ENCODE data around the gene PPIG. TPM values are rescaled to one million over a fixed set of nuclear protein-coding genes. Genes with fewer than 3 reads are reported as not detected.
"Not testable (repeated sequence)": the region's sequence is repeated elsewhere in the genome, so short reads cannot be mapped to it uniquely, and the experiment has no call there.

PPIG gene
- total RNA-seq, 1 donor from 2014 or later = 54.9 TPM

DNA sequence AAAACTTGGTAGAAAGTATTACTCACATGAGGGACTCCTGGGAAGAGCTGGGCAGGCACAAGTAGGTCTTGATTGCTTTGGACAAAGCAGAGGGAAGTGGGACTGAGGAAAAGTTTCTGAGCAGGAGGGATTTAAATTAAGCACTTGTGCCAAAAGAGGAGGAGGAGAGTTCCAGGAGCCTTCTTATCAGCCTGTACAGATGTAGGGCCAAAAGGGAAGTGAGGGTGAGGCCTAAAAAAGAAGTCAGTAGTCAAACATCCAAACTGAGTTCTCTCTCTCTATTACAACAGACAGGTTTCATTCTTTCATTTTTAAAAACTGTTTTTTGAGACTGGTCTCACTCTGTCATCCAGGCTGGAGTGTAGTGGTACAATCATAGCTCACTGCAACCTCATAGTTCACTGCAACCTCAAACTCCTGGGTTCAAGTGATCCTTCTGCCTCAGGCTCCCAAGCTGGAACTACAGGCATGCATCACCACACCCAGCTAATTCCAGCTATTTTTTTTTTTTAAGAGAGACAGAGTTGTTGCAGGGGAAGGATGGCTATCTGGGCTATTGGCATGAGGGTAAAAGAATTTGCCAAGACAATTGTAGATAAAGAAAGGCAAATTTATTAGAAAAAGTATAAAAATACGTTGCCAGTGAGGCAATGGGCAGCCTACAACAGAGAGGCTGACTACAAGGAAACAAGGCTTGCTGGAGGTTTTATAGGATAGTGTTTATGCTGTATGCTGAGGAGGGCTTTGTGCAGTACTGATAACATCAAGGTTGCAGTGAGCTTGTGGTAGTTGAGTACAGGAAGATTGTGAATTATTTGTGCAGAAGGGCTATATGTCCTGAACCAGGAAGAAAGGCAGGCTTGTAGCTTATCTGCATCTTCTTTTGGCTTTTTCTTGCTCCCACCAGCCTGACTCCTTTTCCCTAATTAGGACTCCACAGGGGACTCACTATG is 81.1 kb downstream of the PPIG start:
- no peak for DNase-seq

DNA sequence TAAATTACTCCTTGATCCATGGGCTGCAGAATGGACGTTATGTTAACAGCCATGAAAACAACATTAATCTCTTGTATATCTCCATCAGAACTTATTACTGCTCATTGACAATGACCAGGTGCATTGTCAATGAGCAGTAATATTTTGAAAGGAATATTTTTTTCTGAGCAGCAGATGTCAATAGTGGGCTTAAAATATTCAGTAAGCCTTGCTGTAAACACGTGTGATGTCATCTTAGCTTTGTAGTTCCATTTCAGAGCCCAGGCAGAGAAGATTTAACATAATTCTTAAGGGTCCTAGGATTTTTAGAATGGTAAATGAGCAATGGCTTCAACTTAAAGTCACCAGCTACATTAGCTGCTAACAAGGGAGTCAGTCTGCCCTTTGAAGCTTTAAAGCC is 83.4 kb downstream of the PPIG start:
- no peak for DNase-seq

DNA sequence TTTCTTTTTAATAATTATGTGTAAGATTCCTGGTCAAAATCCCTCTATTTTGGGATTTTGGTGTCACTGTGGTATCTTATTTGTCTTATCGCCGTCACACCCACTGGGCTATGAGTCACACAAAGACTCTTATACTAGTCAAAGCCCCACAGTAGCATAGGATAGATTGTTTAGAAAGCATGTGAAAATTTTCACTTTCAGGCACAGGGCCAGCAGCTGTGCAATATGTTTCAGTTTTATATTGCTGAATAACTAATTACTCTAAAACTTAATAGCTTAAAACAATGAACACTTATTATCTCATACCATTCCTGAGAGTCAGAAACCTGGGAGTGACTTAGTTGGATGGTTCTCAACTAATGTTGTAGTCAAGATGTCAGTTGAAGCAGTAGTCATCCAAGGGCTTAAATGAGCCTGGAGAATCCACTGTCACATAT is 86.1 kb downstream of the PPIG start:
- no peak for DNase-seq

DNA sequence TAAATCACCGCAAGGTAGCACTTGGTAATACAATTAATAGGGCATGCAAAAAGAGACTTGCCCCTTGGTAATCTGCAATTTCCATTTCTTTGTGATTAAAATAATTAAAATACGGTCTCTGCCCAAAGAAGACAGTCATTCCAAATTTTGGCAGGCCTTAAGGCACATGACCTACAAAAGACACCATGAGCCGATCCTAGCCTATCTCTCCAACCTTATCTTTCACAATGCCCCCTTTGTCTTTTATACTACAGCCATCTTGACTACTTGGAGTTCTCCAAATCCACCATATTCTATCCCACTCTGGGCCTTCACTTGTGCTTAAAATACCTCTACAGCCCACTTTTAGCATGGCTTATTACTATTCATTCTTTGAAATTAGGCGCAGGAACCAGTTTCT is 86.8 kb downstream of the PPIG start:
- no peak for DNase-seq

DNA sequence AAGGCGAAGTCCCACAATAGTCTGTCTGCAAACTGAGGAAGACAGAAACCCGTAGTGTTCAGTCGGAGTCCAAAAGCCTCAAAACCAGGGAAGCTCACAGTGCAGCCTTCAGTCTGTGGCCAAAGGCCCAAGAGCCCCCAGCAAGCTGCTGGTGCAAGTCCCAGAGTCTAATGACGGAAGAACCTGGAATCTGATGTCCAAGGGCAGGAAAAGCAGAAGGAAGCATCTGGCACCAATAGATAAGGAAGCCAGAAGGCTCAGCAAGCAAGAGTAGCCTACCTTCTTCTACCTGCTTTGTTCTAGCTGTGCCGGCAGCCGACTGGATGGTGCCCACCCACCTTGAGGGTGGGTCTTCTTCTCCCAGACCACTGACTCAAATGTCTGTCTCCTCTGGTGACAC is 88.3 kb downstream of the PPIG start:
- no peak for DNase-seq

DNA sequence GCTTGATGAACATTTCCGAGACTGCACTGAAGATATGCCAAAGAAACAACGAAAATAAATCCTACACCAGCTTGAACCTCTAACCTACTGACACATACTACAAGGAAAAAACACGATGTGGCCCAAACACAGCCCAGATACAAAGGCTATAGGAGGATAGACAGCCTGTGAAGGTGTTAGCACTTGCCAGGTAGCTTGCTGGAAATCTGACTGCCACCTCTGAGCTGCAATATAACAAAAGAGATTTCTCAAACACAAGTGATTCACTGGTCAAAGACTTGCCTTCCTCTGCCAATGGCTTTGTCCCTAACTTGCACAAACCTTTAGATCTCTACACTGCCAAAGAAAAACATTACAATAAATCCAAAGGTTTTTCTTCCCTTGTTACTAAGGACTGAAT is 89.0 kb downstream of the PPIG start:
- no peak for DNase-seq

DNA sequence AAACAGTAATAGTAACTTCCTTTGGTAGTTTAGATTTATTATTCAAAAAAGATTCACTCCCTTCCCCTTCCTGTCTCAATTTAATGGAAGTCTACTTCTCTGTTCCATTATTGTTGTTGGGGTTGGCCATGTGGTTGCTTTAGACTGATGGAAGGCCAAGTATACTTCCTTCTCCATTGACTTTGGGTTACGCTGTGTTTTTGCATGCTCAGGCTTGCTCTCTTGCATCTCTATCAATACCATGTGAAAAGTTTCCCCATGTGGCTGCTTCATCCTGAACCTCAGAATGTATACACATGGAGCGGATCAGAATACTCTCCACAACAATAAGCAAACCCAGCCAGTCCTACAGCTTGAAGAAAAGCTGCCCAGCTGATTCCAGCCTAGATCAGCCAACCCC is 89.8 kb downstream of the PPIG start:
- no peak for DNase-seq

DNA sequence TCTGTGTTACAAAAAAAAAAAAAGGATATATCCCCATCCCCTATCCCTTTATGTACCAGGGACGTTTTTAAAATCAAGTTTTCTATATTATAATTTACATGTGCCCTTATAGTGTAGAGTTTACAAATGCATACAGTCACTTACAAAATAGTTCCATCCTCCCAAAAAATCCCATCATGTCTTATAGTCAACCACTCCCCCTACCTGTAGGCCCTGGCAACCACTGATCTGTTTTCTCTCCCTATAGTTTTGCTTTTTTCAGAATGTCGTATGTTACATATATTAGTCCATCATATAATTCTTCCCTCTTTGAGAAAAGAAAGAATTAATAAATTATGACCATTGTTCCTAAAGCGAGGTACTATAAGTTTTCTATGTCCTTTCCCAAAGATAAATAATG is 92.2 kb downstream of the PPIG start:
- no peak for DNase-seq

DNA sequence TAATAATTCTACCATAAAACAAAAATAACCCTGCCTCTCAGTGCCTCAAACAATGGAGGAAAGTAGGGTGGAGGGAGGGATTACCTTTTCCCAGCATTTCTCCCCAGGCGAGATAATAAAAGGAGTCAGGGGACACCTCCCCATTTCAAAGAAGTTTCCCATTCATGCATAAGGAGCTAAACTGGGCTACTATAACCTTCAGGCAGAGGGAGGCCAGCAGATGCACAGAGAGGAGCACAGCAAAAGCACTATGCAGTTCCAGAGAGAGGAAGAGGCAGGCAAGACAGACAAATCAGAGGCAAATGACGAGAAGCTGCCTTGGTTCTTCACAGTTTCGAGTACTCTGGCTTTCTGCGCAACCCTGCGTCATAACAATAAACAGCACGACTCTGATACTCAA is 92.7 kb downstream of the PPIG start:
- DNase-seq = no peak

DNA sequence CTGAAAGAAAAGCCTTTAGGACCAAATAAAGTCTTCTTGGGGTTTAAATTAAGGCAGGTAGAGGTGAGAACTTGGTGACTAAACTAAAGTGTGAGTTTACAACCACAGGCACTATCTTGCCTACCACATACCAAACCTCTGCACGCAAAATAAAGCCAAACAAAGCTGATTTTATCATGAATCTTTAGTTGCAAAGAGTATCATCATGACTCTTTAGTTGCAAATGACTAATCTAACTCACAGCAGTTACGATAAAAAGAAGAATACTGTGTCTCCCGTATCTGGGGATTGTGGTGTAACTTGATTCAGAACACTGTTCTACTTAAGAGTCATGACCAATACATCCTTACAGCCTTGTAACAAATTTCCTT is 98.9 kb downstream of the PPIG start:
- no peak for DNase-seq

DNA sequence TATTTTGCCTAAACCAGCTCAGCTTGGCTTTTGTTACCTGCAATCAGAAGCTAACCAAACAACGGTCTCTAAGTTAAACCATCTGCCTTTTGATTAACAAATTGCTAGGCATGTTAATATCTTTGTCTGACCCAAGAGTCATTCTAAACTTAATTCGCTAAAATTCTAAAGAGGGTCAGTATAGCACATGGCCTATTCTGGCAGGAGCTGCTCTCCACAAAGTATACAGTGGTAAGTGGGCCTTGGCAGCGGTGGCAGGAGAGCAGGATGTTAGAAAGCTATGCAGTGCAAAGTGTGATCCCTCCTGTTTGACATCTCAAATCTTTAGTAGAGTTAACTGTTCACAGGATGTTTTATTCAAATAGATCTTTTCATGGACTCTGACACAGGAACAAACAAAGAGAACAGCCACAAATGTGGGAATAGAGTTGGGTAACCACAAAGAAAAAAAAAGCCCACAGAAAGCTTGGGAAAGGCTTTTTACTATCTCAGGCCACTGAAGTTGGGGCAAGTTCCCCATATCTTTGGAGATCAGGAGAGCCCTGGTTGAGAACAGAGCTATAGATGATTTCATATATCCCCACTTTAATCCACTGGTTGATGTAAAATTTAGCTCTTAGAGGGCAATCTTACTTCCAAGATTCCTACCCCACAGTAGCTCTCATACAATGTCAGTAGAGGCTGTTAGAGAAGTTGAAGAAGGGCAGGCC is 99.4 kb downstream of the PPIG start:
- no peak for DNase-seq

DNA sequence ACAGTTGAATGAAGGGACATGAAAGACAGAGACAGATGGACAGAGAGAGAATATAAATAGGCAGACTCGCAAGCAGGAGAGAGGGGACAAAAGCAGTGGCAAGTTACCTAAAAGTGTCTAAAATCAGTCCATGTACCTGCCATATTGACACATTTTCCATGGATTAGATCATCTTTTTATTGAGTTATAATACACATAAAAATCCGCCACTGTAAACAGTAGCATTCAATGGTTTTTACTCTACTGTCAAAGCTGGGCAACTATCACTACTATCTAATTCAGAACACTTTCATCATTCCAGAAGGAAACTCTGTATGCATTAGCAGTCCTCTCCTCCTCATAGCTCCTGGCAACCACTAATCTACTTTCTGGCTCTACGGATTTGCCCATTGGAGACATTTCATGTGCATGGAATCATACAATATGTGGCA is 100.0 kb downstream of the PPIG start:
- DNase-seq = no peak

DNA sequence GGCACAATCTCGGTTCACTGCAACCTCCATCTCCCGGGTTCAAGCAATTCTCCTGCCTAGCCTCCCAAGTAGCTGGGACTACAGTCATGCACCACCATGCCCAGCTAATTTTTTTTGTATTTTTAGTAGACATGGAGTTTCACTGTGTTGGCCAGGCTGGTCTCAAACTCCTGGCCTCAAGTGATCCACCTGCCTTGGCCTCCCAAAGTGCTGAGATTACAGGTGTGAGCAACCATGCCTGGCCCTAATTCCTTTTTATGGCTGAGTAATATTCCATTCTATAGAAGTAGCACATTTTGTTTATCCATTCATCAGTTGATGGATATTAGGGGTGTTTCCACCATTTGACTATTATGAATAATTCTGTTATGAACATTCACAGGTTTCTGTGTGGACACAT is 100.6 kb downstream of the PPIG start:
- DNase-seq = not testable (repeated sequence)

DNA sequence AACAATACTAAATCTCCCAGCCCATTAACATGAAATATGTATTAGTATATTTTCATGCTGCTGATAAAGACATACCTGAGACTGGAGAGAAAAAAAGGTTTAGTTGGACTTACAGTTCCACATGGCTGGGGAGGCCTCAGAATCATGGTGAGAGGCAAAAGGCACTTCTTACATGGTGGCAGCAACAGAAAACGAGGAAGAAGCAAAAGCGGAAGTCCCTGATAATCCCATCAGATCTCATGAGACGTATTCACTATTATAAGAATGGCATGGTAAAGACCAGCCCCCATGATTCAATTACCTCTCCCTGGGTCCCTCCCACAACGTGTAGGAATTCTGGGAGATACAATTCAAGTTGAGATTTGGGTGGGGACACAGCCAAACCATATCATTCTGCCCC is 102.7 kb downstream of the PPIG start:
- not testable (repeated sequence) for DNase-seq

DNA sequence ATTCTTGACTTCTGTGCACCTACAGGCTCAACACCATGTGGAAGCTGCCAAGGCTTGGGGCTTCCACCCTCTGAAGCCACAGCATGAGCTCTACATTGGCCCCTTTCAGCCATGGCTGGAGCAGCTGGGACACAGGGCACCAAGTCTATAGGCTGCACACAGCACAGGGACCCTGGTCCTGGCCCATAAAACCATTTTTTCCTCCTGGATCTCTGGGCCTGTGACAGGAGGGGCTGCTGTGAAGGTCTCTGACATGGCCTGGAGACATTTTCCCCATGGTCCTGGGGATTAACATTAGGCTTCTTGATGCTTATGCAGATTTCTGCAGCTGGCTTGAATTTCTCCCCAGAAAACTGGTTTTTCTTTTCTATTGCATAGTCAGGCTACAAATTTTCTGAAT is 103.8 kb downstream of the PPIG start:
- DNase-seq = not testable (repeated sequence)

DNA sequence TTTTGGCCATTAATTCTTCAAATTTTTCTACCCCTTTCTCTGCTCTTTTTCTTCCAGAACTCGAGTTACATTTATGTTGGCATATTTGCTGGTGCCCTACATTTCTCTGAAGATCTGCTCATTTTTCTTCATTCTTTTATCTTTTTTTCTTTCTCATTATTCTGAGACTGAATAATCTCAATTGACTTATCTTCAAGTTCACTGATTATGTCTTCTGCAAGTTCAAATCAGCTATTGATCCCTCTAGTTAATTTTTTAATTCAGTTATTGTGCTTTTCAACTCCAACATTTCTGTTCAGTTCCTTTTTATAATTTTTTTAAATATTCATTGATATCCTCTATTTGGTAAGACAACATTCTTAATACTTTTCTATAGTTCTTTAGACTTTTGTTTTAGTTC is 106.8 kb downstream of the PPIG start:
- DNase-seq = no peak

Other genes with a start within 250 kb of the PPIG start
- 0.16 TPM for gene LRP2, start 221.8 kb upstream of the PPIG start, total RNA-seq
- gene BBS5, start 104.9 kb upstream of the PPIG start, total RNA-seq = 20.0 TPM
- 4.1 TPM for gene KLHL41, start 74.6 kb upstream of the PPIG start, total RNA-seq
- 81.6 TPM for gene FASTKD1, start 10.5 kb upstream of the PPIG start, total RNA-seq
- gene CFAP210, start 110.1 kb downstream of the PPIG start, total RNA-seq = 1.9 TPM
- 14.5 TPM for gene PHOSPHO2, start 110.1 kb downstream of the PPIG start, total RNA-seq
- gene KLHL23, start 149.5 kb downstream of the PPIG start, total RNA-seq = 175 TPM
- gene SSB, start 214.5 kb downstream of the PPIG start, total RNA-seq = 88.1 TPM
- 37.1 TPM for gene METTL5, start 240.6 kb downstream of the PPIG start, total RNA-seq
- gene UBR3, start 243.1 kb downstream of the PPIG start, total RNA-seq = 135 TPM